Activated naive CD8-positive, alpha-beta T cell treated with anti-CD3 and anti-CD28 coated beads, Interleukin-2, amount 10 ng/mL, durations not matched to agents 7 days and 5 days (primary cell): ENCODE results near the gene TKTL1. TPM values are rescaled to one million over a fixed set of nuclear protein-coding genes. Genes with fewer than 3 reads are reported as not detected.

Source experiments
- ATAC-seq: fragments of 150-1000 bp; cut with Tn5 transposase; one replicate; pipeline ENCODE4 v1.10.0; 2021; ENCODE audit warnings: low read depth, moderate library complexity
- POLR2A ChIA-PET: fragments of 350-600 bp; sonication (Branson Sonifier 250); formaldehyde crosslinking; loops from one replicate; lab custom pipeline; 2021; ENCODE audit warnings: antibody characterized with exemption; lab: Charles Lee
- DNase-seq: peaks from one replicate; pipeline ENCODE4 v3.0.0; 2021
- H3K27ac Mint-ChIP-seq: one replicate; pipeline ENCODE4 v1.8.0; 2022; ENCODE audit warnings: mild to moderate bottlenecking, mixed read lengths
- H3K27me3 Mint-ChIP-seq: one replicate; pipeline ENCODE4 v1.8.0; 2022; ENCODE audit warnings: mild to moderate bottlenecking, moderate library complexity, mixed read lengths
- H3K36me3 Mint-ChIP-seq: one replicate; pipeline ENCODE4 v1.8.0; 2021; ENCODE audit warnings: mild to moderate bottlenecking, mixed read lengths
- H3K4me1 Mint-ChIP-seq: one replicate; pipeline ENCODE4 v1.8.0; 2021; ENCODE audit warnings: mixed read lengths
- H3K4me3 Mint-ChIP-seq: one replicate; pipeline ENCODE4 v1.8.0; 2022; ENCODE audit warnings: mild to moderate bottlenecking, moderate library complexity, mixed read lengths
- H3K9me3 Mint-ChIP-seq: one replicate; pipeline ENCODE4 v1.8.0; 2021; ENCODE audit warnings: mixed read lengths
- total RNA-seq, 2 experiments: library from RNA; stranded (reverse); gene quantifications; one replicate each; pipeline ENCODE4 v1.2.3, GENCODE V29; 2021

The TKTL1 gene
- total RNA-seq, 2 experiments from 2014 or later: 0.31 to 1.2 TPM

DNA sequence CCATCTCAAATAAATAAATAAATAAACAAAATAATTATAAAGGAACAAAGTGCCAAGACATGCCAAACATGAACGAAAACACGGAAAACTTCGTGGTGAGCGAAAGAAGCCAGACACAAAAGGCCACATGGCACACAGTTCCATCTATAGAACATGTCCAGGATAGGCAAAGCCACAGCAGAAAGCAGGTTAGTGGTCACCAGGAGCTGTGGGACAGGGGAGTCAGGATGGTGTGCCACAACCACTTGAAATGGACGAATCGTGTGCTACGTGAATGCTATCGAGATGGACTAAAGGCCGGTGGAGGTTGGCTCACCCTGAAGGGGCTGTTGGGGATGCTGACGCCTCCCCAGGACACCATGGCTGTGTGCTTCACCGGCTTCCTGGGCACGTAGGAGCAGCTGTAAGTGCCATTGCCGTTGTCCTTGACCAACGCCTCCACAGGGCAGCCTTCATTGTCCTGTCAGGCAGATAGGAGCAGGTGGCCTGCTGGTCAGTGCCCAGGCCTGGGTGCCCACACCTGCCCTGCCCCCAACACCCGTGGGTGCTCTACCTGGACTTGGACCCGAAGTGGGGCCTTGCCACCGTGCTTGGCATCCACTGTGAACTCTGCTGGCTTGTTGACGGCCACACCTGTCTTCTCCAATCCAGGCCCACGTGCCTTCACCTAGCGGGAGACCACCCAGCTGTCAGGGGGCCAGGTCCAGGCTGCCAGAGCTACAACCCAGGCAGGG is 68.3 kb downstream of the TKTL1 start:
- POLR2A ChIA-PET: no interaction called here
- no peak overlapping the region for H3K27ac Mint-ChIP-seq
- H3K36me3 Mint-ChIP-seq: peaks cover 8% of the 10 kb centered on the region

GRCh38 chrX:154365052-154365600 is 69.5 kb downstream of the TKTL1 start:
- no peaks in the 10 kb centered on the region for H3K27me3 Mint-ChIP-seq
- H3K4me1 Mint-ChIP-seq: peaks cover 12% of the 10 kb centered on the region
- POLR2A ChIA-PET: no interaction called here
- no peak overlapping the region for H3K4me3 Mint-ChIP-seq
- ATAC-seq: no peak
- H3K27ac Mint-ChIP-seq: no peak overlapping the region
- H3K9me3 Mint-ChIP-seq: no peaks in the 10 kb centered on the region
- DNase-seq: no peak
- peaks cover 8% of the 10 kb centered on the region for H3K36me3 Mint-ChIP-seq

More for the DNA sequence above, 68.3 kb downstream of the TKTL1 start:
- DNase-seq (no peak), ATAC-seq (no peak)
- H3K27me3 Mint-ChIP-seq: no peaks in the 10 kb centered on the region
- no peak overlapping the region for H3K4me3 Mint-ChIP-seq
- no peaks in the 10 kb centered on the region for H3K9me3 Mint-ChIP-seq
- H3K4me1 Mint-ChIP-seq: peaks cover 12% of the 10 kb centered on the region

DNA sequence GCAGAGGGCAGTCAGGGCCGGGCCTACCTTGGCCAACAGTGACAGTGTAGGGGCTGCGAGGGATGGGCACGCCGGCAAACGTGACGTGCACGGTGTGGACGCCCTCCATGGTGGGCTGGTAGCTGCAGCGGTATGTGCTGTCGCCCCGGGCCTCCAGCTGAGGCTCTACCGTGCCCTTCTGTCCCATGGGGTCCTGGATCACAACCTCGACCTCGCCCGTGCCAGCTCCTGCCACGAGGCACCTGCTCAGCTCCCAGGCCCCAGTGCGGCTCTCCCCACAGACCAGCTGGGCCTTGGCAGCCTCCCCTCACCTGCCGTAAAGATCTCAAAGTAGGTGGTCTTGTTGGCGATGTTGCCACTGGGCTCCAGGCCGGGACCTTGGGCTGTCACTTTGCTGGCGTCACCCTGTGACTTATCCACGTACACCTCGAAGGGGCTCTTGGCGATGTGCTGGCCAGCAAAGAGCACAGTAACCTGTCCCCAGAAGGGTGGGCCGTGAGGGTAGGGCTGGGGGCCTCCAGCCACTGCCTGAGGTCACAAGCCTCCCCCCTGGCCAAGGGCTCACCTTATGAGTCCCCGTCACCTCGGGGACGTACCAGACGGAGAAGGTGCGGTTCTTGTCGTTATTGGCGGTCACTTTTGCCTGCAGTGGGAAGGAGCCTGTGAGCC is 70.5 kb downstream of the TKTL1 start:
- H3K27ac Mint-ChIP-seq: no peak overlapping the region
- POLR2A ChIA-PET: no interaction called here
- DNase-seq: no peak

DNA sequence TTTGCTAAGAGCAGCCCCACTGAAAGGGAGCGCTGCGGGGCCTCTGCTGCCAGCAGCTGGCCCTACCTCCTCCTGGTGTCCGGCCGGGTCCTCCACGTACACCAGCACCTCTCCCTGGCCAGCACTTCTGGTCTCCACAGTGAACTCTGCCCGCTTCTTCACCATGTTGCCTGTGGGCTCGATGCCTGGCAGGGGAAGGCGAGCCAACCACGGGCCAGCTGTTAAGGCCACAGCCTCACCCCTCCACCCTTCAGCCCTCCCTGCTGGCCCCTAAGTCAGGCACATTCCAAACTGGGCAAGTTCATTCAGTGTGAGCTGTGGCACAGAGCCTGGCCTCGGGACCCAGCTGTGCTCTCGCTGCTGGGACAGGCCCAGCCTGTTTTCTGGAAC is 71.1 kb downstream of the TKTL1 start:
- ATAC-seq (no peak), DNase-seq (no peak)
- H3K4me1 Mint-ChIP-seq: peaks cover 12% of the 10 kb centered on the region
- H3K4me3 Mint-ChIP-seq: no peak overlapping the region
- H3K36me3 Mint-ChIP-seq: peaks cover 8% of the 10 kb centered on the region
- POLR2A ChIA-PET: no interaction called here
- H3K9me3 Mint-ChIP-seq: no peaks in the 10 kb centered on the region
- H3K27me3 Mint-ChIP-seq: no peaks in the 10 kb centered on the region
- no peak overlapping the region for H3K27ac Mint-ChIP-seq

More for the DNA sequence above, 70.5 kb downstream of the TKTL1 start:
- Mint-ChIP-seq H3K36me3 (peaks cover 8% of the 10 kb centered on the region), H3K27me3 (no peaks in the 10 kb centered on the region), H3K4me1 (peaks cover 12% of the 10 kb centered on the region), H3K9me3 (no peaks in the 10 kb centered on the region), H3K4me3 (no peak overlapping the region)
- no peak for ATAC-seq

DNA sequence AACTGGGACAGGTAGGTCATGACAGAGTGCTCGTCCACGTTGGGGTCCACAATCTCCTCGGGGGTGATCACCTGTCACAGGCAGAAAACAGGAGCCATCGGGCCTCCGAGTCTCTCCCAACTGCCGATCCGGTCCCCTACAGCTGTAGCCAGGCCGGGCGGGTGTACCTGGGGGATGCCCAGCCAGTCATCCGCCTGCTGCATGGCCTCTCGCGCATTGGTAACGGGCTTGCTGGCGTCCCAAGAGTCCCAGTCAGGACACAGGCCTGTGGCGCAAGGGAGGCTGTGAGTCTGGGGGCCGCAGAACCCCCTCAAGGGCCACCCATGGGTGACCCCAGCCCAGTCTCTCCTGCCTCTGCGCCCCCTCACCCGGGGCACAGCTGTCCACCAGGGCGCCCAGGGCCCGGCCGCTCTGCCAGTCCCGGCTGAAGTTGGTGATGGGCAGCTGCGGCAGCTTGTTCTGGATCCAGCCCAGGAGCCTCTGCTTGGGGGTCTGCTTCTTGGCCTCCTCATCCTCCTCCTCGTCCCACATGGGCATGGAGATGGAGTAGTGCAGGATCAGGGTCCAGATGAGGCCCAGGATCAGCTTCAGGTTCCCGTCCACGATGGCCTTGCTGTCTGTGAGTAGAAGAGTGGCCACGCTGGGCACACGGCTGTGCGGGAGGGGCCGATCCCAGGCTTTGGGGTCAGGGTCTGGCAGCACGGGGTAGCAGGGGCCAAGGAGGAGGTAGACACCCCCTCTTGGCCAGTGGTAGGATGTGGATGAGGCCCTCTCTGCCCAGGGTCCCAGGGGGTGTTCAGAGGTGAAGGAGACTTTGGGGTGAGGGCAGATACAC is 72.1 kb downstream of the TKTL1 start:
- H3K36me3 Mint-ChIP-seq: peaks cover 7% of the 10 kb centered on the region
- POLR2A ChIA-PET: interaction anchor here (0.7 to 2.3 kb wide), 4 partner anchors 10 to 175 kb away, joined by 3 to 13 read pairs (median 4); no protein-coding TSS in a partner anchor
- H3K4me1 Mint-ChIP-seq: peaks cover 12% of the 10 kb centered on the region
- no peak for DNase-seq
- peak overlapping the region; percentile 85 for H3K27ac Mint-ChIP-seq
- H3K27me3 Mint-ChIP-seq: no peaks in the 10 kb centered on the region
- peak overlapping the region; percentile 91 for H3K4me3 Mint-ChIP-seq
- no peak for ATAC-seq
- H3K9me3 Mint-ChIP-seq: no peaks in the 10 kb centered on the region

DNA sequence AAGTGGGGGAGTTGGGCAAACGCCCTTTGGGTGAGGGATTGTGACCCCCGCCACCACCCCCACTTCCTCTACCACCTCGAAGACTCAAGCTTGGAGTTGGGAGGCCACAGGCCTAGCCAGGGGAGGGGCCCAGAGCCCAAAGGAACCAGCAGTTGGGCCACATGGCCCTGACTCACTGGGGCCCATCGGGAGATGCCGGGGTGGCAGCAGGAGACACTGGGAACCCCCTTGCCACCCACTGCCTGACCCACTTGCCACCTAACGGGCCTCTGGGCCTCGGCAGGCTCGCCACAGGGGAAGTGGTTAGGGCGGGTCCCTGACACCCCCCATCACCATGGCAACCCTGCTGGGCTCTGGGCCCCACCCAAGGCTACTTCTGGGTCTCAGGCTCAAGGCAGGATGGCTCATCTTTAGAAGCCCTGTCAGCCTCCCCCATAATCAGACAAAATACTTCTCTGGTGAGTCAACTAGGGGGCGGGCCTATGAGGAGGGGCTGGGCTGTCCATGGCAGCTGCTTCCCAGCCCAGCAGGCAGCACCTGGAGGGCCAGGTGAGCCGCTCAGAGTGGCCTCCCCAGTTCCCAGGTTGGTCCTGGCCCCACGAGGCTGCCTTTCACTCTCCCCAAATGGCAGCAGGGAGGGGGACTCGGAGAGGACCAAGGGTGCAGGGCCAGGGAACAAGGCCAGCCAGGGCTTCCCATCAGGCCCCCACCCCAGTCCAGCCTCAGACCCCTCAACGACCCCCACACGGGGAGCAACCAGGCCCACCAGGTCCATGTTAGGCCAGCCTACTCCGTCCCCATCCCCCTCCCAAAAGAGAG is 73.2 kb downstream of the TKTL1 start:
- Mint-ChIP-seq H3K27me3 (no peaks in the 10 kb centered on the region), H3K36me3 (peaks cover 5% of the 10 kb centered on the region), H3K4me3 (peak overlapping the region; percentile 91), H3K9me3 (no peaks in the 10 kb centered on the region), H3K27ac (peak overlapping the region; percentile 85), H3K4me1 (peaks cover 13% of the 10 kb centered on the region)
- peak; percentile 80 for DNase-seq
- peak; percentile 37 for ATAC-seq
- POLR2A ChIA-PET: interaction anchor here (0.7 to 2.3 kb wide), 6 partner anchors 11 to 174 kb away, joined by 3 to 13 read pairs (median 4); partner anchors contain the start of gene EMD

- POLR2A ChIA-PET: interaction anchor here (1.2 to 2.3 kb wide), 5 partner anchors 10 to 173 kb away, joined by 3 to 13 read pairs (median 5); partner anchors contain the start of gene EMD
- Mint-ChIP-seq H3K4me3 (peak overlapping the region; percentile 91), H3K27ac (peak overlapping the region; percentile 91), H3K36me3 (peaks cover 5% of the 10 kb centered on the region), H3K27me3 (no peaks in the 10 kb centered on the region), H3K4me1 (peaks cover 12% of the 10 kb centered on the region), H3K9me3 (no peaks in the 10 kb centered on the region)
- DNase-seq (peak; percentile 75), ATAC-seq (peak; percentile 4)
Measured at GRCh38 chrX:154369449-154370299, 74.1 kb downstream of the TKTL1 start.

- no peak for DNase-seq
- no peaks in the 10 kb centered on the region for H3K27me3 Mint-ChIP-seq
- H3K4me1 Mint-ChIP-seq: peaks cover 10% of the 10 kb centered on the region
- no peak for ATAC-seq
- POLR2A ChIA-PET: interaction anchor here (0.6 to 2.3 kb wide), 18 partner anchors 9 to 275 kb away, joined by 3 to 13 read pairs (median 5); partner anchors contain the start of genes DNASE1L1, EMD, RPL10 and SLC10A3
- no peaks in the 10 kb centered on the region for H3K9me3 Mint-ChIP-seq
- peak overlapping the region; percentile 91 for H3K4me3 Mint-ChIP-seq
- H3K27ac Mint-ChIP-seq: peak overlapping the region; percentile 91
- peaks cover 3% of the 10 kb centered on the region for H3K36me3 Mint-ChIP-seq
Measured at GRCh38 chrX:154370300-154371016, 74.9 kb downstream of the TKTL1 start.

DNA sequence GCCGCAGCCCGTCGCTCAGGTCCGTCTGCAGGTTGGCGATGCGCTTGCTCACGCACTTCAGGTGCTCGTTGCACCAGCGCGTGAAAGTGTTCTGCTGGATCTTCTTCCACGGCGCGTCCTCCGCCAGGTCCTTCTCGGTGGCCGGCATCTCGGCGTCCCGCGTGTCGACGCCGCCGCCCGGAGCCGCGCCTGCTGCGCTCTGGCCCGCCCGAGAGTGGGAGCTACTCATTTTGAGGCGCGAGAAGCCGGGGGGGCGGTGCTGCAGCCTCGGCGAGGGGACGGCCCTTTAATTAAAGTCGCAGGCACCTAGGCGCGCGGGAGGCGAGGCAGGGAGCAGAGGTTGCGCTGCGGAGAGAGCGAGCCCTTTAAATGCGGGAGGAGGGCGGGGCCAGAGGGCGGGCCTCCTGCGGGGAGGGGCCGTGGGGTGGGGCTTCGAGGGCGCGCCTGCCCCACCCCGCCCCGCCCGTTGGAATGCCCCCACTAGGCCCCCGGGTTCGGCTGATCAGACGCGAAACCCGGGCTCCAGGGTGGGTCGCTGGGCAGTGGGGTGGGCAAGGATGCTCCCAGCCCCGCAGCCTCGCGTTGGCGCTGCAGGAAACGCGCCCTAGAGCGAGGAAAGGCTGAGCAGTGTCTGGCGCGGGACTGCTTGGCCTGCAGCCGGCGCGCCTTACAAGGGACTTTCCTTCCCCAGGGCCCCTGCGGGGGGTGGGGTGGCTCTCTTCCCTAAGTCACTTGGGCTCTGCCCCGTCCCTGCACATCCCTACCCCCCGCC is 75.6 kb downstream of the TKTL1 start:
- Mint-ChIP-seq H3K27ac (peak overlapping the region; percentile 67), H3K36me3 (peaks cover 2% of the 10 kb centered on the region), H3K27me3 (no peaks in the 10 kb centered on the region), H3K9me3 (no peaks in the 10 kb centered on the region), H3K4me3 (peak overlapping the region; percentile 83), H3K4me1 (peaks cover 10% of the 10 kb centered on the region)
- DNase-seq: peak; percentile 88
- POLR2A ChIA-PET: interaction anchor here (0.6 to 1.2 kb wide), 16 partner anchors 9 to 276 kb away, joined by 3 to 11 read pairs (median 4); partner anchors contain the start of genes DNASE1L1, EMD, FAM3A and RPL10
- ATAC-seq: peak; percentile 65

GRCh38 chrX:154371789-154372300 is 76.2 kb downstream of the TKTL1 start:
- DNase-seq (no peak), ATAC-seq (peak; percentile 2)
- Mint-ChIP-seq H3K27me3 (no peaks in the 10 kb centered on the region), H3K36me3 (peaks cover 2% of the 10 kb centered on the region), H3K9me3 (no peaks in the 10 kb centered on the region), H3K27ac (peak overlapping the region; percentile 83), H3K4me1 (peaks cover 11% of the 10 kb centered on the region), H3K4me3 (peak overlapping the region; percentile 83)
- POLR2A ChIA-PET: interaction anchor here (1.2 kb wide), 1 partner anchor 26 kb away, joined by 3 read pairs; no protein-coding TSS in a partner anchor
